K562 (cell line): ENCODE results near the gene RSPH9. TPM values are rescaled to one million over a fixed set of nuclear protein-coding genes. Genes with fewer than 3 reads are reported as not detected.
A peak's percentile ranks its signal among the peaks of the same experiment; 100 is the strongest.

Source experiments
- ATAC-seq: fragments of 200-7000 bp; cut with Tn5 transposase; 3 replicates; pipeline ENCODE4 v1.9.1; 2020; ENCODE audit warnings: moderate library complexity
- BruUV-seq: library from RNA; stranded (reverse); fragments of 400-500 nt; replicated peaks from 2 replicates; lab custom pipeline; 2021; lab: Mats Ljungman, UMichigan
- CTCF ChIA-PET: fragments of 300-600 bp; formaldehyde crosslinking; extraction: SDS; loops from one replicate; lab custom pipeline; 2021; ENCODE audit warnings: low intra/inter-chr PET ratio; lab: Yijun Ruan, JAX
- POLR2A ChIA-PET: fragments of 300-600, 350-650 bp; sonication (Branson Sonifier 250); formaldehyde crosslinking; extraction: SDS; loops from one replicate; lab custom pipeline; 2021; ENCODE audit warnings: antibody characterized with exemption, inconsistent platforms; lab: Yijun Ruan, JAX
- DNase-seq, 4 experiments: peaks; one replicate each; pipeline versions ENCODE4 v3.0.0 to v3.0.0-alpha.2; 2011 to 2018; ENCODE audit warnings: low spot score in 3 of 4, mixed read lengths in 3 of 4; ENCODE audit errors: extremely low read depth in 1 of 4
- FAIRE-seq: peaks from 2 replicates; lab custom pipeline; 2011; peaks lifted over from hg19 to GRCh38; lab: Jason Lieb, UNC
- H2AFZ ChIP-seq: 2 replicates; pipeline ENCODE4 v1.6.0; 2011; ENCODE audit warnings: low read depth, low read length, control low read depth, inconsistent platforms
- H3K27ac ChIP-seq: fragments of 200-600 bp; 3 replicates; pipeline ENCODE4 v1.8.0; 2011; ENCODE audit warnings: low read depth, mild to moderate bottlenecking, control low read depth, inconsistent platforms, low read length, moderate library complexity, mixed read lengths; ENCODE audit errors: extremely low read depth
- H3K27me3 ChIP-seq, 2 experiments: fragments of 300-600 bp in 1 of 2; 2 replicates in 1 of 2; 3 replicates in 1 of 2; pipeline versions ENCODE4 v1.6.0 to v1.8.0; 2011; ENCODE audit warnings: inconsistent platforms in 2 of 2, low read length in 2 of 2, mild to moderate bottlenecking in 1 of 2, mixed read lengths in 1 of 2, moderate library complexity in 1 of 2; ENCODE audit not compliant: control insufficient read depth in 2 of 2, insufficient read depth in 2 of 2
- H3K36me3 ChIP-seq: fragments of 300-600 bp; 3 replicates; pipeline ENCODE4 v1.8.0; 2011; ENCODE audit warnings: mild to moderate bottlenecking, low read length, inconsistent platforms; ENCODE audit not compliant: control insufficient read depth, insufficient read depth
- H3K4me1 ChIP-seq, 2 experiments: fragments of 200-600 bp in 1 of 2; replicated peaks in 1 of 2; 2 replicates in 1 of 2; 3 replicates in 1 of 2; pipeline versions ENCODE4 v1.5.1 to v1.8.0; 2011; ENCODE audit warnings: inconsistent platforms in 2 of 2, low read length in 2 of 2, mild to moderate bottlenecking in 1 of 2, mixed read lengths in 1 of 2, moderate library complexity in 1 of 2; ENCODE audit not compliant: control insufficient read depth in 2 of 2, insufficient read depth in 2 of 2
- H3K4me2 ChIP-seq: 2 replicates; pipeline ENCODE4 v1.6.1; 2011; ENCODE audit warnings: low read length, control low read depth, inconsistent platforms, mixed read lengths; ENCODE audit not compliant: insufficient read depth
- H3K4me3 ChIP-seq: fragments of 200-600 bp; sonication (generic), shearing (Covaris generic); 2 replicates; pipeline ENCODE4 v1.5.1; 2016; ENCODE audit warnings: control low read depth, inconsistent platforms
- H3K79me2 ChIP-seq: fragments of 200-600 bp; 3 replicates; pipeline ENCODE4 v1.8.0; 2011; ENCODE audit warnings: low read length, inconsistent platforms; ENCODE audit not compliant: control insufficient read depth, insufficient read depth
- H3K9ac ChIP-seq, 2 experiments: 2 replicates each; pipeline versions ENCODE4 v1.6.0 to v1.6.1; 2011; ENCODE audit warnings: low read depth in 2 of 2, low read length in 2 of 2, control low read depth in 1 of 2, inconsistent platforms in 1 of 2, mild to moderate bottlenecking in 1 of 2, mixed read lengths in 1 of 2; ENCODE audit not compliant: insufficient read depth in 1 of 2
- H3K9me1 ChIP-seq: one replicate; pipeline ENCODE4 v1.6.0; 2011; ENCODE audit warnings: inconsistent platforms, mild to moderate bottlenecking, low read length, moderate library complexity; ENCODE audit not compliant: control insufficient read depth, insufficient read depth
- H3K9me3 ChIP-seq: replicated peaks from 2 replicates; pipeline ENCODE4 v1.5.1; 2011; ENCODE audit warnings: low read depth, low read length, inconsistent platforms; ENCODE audit not compliant: control insufficient read depth, insufficient read depth
- H4K20me1 ChIP-seq: replicated peaks from 2 replicates; pipeline ENCODE4 v1.6.1; 2011; ENCODE audit warnings: low read length, inconsistent platforms, mixed read lengths; ENCODE audit not compliant: control insufficient read depth, insufficient read depth
- LCOR ChIP-seq: sonication (generic); formaldehyde crosslinking; IDR thresholded peaks from 2 replicates; pipeline ENCODE4 v1.8.0; 2022; ENCODE audit warnings: mild to moderate bottlenecking, missing genetic modification reagents
- MAZ ChIP-seq, 2 experiments: fragments of 450-650 bp in 1 of 2; sonication (generic) in 1 of 2; formaldehyde crosslinking; IDR thresholded peaks in 1 of 2; conservative IDR thresholded peaks in 1 of 2; 2 replicates each; pipeline versions ENCODE4 v1.4.0 to v1.5.0; 2020; ENCODE audit warnings: mild to moderate bottlenecking in 1 of 2, missing genetic modification reagents in 1 of 2
- MXI1 ChIP-seq: IDR thresholded peaks from 2 replicates; pipeline ENCODE4 v1.6.1; 2011; ENCODE audit warnings: low read depth, mild to moderate bottlenecking, improper control_type of control experiment, low read length
- PHF8 ChIP-seq: fragments of 200-600 bp; sonication (generic); IDR thresholded peaks from 2 replicates; pipeline ENCODE4 v1.6.1; 2012; ENCODE audit warnings: mixed run types, mild to moderate bottlenecking, inconsistent platforms, low read length, moderate library complexity, borderline replicate concordance
- RB1 ChIP-seq: fragments of 450-650 bp; IDR thresholded peaks from 2 replicates; pipeline ENCODE4 v1.6.1; 2017; ENCODE audit warnings: low read depth, mild to moderate bottlenecking
- ZNF143 ChIP-seq: sonication (generic); formaldehyde crosslinking; IDR thresholded peaks from 2 replicates; pipeline ENCODE4 v1.9.0; 2022; ENCODE audit warnings: mild to moderate bottlenecking, missing genetic modification reagents
- ZNF354B ChIP-seq: fragments of 250-450 bp; sonication (Bioruptor Pico); IDR thresholded peaks from 2 replicates; pipeline ENCODE4 v1.4.0; 2020
- ZNF589 ChIP-seq: fragments of 200-800 bp; sonication (Bioruptor generic); IDR thresholded peaks from 2 replicates; pipeline ENCODE4 v1.6.1; 2016; ENCODE audit warnings: low read depth, missing genetic modification characterization, missing compliant biosample characterization
- WGBS: fragments of 100-300 bp; shearing (Covaris generic); methylation state at CpG from one replicate; pipeline ENCODE4 v1.1.6; 2016; ENCODE audit warnings: low coverage, mixed read lengths; ENCODE audit not compliant: insufficient coverage; ENCODE audit errors: missing lambda C conversion rate; 5-methylcytosine and 5-hydroxymethylcytosine counted together
- in situ Hi-C: fragments of 300-500 bp; cut with MboI; formaldehyde crosslinking; loops from 4 replicates; pipeline ENCODE4 v1.15.0; 2018; ENCODE audit warnings: inconsistent platforms, mixed read lengths
- intact Hi-C: fragments of 100-400 bp; cut with micrococcal nuclease; formaldehyde crosslinking; loops from 2 replicates; pipeline ENCODE4 v1.14.2; 2022
- polyA plus RNA-seq, 8 experiments: library from polyadenylated mRNA; depleted of rRNA in 4 of 8; stranded (reverse) in 5 of 8; unstranded in 3 of 8; fragments of >200 nt; fragmentation: Nextera tagmentation in 2 of 8; fragmentation: Illumina TruSeq in 1 of 8; extraction: Ambion mirVana in 2 of 8; extraction: Trizol in 1 of 8; gene quantifications; 2 replicates each; pipeline versions ENCODE4 v1.2.1 to v1.2.3, GENCODE V29; 2011 to 2014; ENCODE audit warnings: inconsistent platforms in 1 of 8, missing spikeins in 1 of 8
- total RNA-seq, 7 experiments: library from RNA; depleted of rRNA in 6 of 7; stranded (reverse); fragments of >200 nt in 6 of 7; fragmentation: Illumina TruSeq in 2 of 7; extraction: Trizol in 2 of 7; gene quantifications; 2 replicates each; pipeline versions ENCODE4 v1.2.1 to v1.2.3, GENCODE V29; 2011 to 2021; ENCODE audit warnings: low replicate concordance in 1 of 7
- TF ChIP-seq, protein P1 (sequence below): sonication (generic); formaldehyde crosslinking; IDR thresholded peaks from 2 replicates; pipeline ENCODE4 v1.8.1; 2023; ENCODE audit warnings: mild to moderate bottlenecking, missing genetic modification reagents, moderate library complexity
- TF ChIP-seq, protein P2 (sequence below), 3 experiments: fragments of 200-800 bp in 1 of 3; fragments of 250-450 bp in 1 of 3; fragments of 450-650 bp in 1 of 3; sonication (Bioruptor Pico) in 1 of 3; sonication (Bioruptor generic) in 1 of 3; formaldehyde crosslinking in 1 of 3; IDR thresholded peaks; 2 replicates each; pipeline versions ENCODE4 v1.6.1 to v1.8.0; 2016 to 2022; ENCODE audit warnings: mild to moderate bottlenecking in 2 of 3, missing genetic modification characterization in 2 of 3, missing compliant biosample characterization in 1 of 3, moderate library complexity in 1 of 3
- TF ChIP-seq, protein P3 (sequence below): fragments of 450-650 bp; IDR thresholded peaks from 2 replicates; pipeline ENCODE4 v1.7.1; 2018; ENCODE audit warnings: mild to moderate bottlenecking, low read depth; ENCODE audit not compliant: partially characterized antibody
- TF ChIP-seq, protein P4 (sequence below): fragments of 250-450 bp; sonication (Bioruptor Pico); IDR thresholded peaks from 2 replicates; pipeline ENCODE4 v1.4.0; 2020

The RSPH9 gene
- total and polyA plus RNA-seq, 9 of the 15 experiments (the other 6 are each of a cell fraction or from before 2014, with no cell fraction given) = 0.05 to 0.60 (median 0.39) TPM; not detected in 6

DNA sequence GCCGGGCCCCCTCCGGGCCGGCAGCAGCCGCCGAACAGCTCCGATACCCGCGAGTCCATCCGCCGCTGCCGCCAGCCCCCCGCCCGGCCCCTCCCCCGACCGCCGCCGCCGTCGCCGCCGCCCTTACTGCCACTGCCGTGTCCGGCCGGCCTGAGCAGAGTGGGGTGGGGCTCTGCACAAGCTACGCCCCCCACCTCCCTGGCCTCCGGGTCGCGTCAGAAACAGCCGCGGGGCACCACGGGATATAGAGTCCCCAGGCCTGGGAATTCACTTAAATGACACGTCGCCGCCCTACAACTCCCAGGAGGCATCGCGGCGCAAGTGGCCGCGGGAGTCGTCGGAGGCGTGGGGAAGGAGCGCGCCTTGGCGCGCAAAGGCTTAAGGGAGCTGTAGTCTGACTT, 15.7 kb upstream of the RSPH9 start, which contains the start of gene GTPBP2:
TSS of gene GTPBP2 (minus strand) at position 161 of the 401 bp plus-strand sequence. CDS start at position 59, 102 bp downstream.
- intact Hi-C loops = loop anchor here (2.0 to 5.0 kb wide), 3 partner anchors 38 to 498 kb away; partner anchors contain the start of genes MRPL14, POLH, TMEM63B and XPO5
- peak; percentile 93 for FAIRE-seq
- peak; percentile 95 to 100 (median 96) for DNase-seq
- peak; percentile 94 for TF ChIP-seq ZNF143 (CRISPR knock-in tag)
- 0 out of 2 replicates have a peak, but pooled peaks have one; percentile 58 for TF ChIP-seq ZNF589 (CRISPR knock-in tag)
- TF ChIP-seq RB1 = peak; percentile 4; the same call in 1 of the 2 replicates
- TF ChIP-seq MAZ (CRISPR knock-in tag; conservative IDR thresholded peaks at IDR 0.05 in 1 of 2, IDR thresholded peaks at IDR 0.05 in 1 of 2) = peak in 1 of 2 experiments; percentile 78; a peak in 2 of 4 replicates
- TF ChIP-seq, protein P1, sequence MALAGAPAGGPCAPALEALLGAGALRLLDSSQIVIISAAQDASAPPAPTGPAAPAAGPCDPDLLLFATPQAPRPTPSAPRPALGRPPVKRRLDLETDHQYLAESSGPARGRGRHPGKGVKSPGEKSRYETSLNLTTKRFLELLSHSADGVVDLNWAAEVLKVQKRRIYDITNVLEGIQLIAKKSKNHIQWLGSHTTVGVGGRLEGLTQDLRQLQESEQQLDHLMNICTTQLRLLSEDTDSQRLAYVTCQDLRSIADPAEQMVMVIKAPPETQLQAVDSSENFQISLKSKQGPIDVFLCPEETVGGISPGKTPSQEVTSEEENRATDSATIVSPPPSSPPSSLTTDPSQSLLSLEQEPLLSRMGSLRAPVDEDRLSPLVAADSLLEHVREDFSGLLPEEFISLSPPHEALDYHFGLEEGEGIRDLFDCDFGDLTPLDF (CRISPR knock-in tag) = peak; percentile 91; the same call in 1 of the 2 replicates
- TF ChIP-seq, protein P2, sequence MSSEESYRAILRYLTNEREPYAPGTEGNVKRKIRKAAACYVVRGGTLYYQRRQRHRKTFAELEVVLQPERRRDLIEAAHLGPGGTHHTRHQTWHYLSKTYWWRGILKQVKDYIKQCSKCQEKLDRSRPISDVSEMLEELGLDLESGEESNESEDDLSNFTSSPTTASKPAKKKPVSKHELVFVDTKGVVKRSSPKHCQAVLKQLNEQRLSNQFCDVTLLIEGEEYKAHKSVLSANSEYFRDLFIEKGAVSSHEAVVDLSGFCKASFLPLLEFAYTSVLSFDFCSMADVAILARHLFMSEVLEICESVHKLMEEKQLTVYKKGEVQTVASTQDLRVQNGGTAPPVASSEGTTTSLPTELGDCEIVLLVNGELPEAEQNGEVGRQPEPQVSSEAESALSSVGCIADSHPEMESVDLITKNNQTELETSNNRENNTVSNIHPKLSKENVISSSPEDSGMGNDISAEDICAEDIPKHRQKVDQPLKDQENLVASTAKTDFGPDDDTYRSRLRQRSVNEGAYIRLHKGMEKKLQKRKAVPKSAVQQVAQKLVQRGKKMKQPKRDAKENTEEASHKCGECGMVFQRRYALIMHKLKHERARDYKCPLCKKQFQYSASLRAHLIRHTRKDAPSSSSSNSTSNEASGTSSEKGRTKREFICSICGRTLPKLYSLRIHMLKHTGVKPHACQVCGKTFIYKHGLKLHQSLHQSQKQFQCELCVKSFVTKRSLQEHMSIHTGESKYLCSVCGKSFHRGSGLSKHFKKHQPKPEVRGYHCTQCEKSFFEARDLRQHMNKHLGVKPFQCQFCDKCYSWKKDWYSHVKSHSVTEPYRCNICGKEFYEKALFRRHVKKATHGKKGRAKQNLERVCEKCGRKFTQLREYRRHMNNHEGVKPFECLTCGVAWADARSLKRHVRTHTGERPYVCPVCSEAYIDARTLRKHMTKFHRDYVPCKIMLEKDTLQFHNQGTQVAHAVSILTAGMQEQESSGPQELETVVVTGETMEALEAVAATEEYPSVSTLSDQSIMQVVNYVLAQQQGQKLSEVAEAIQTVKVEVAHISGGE (CRISPR knock-in tag; IDR thresholded peaks at IDR 0.05) = peak in 1 of 3 experiments; percentile 89; a peak in 2 of 6 replicates
- TF ChIP-seq, protein P3, sequence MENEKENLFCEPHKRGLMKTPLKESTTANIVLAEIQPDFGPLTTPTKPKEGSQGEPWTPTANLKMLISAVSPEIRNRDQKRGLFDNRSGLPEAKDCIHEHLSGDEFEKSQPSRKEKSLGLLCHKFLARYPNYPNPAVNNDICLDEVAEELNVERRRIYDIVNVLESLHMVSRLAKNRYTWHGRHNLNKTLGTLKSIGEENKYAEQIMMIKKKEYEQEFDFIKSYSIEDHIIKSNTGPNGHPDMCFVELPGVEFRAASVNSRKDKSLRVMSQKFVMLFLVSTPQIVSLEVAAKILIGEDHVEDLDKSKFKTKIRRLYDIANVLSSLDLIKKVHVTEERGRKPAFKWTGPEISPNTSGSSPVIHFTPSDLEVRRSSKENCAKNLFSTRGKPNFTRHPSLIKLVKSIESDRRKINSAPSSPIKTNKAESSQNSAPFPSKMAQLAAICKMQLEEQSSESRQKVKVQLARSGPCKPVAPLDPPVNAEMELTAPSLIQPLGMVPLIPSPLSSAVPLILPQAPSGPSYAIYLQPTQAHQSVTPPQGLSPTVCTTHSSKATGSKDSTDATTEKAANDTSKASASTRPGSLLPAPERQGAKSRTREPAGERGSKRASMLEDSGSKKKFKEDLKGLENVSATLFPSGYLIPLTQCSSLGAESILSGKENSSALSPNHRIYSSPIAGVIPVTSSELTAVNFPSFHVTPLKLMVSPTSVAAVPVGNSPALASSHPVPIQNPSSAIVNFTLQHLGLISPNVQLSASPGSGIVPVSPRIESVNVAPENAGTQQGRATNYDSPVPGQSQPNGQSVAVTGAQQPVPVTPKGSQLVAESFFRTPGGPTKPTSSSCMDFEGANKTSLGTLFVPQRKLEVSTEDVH = peak; percentile 82
- TF ChIP-seq ZNF354B = no peak
- 0 out of 2 replicates have a peak, but pooled peaks have one; percentile 1 for TF ChIP-seq LCOR (CRISPR knock-in tag)
- TF ChIP-seq MXI1 = peak; percentile 65
- 0 out of 2 replicates have a peak, but pooled peaks have one; percentile 23 for TF ChIP-seq PHF8
- TF ChIP-seq, protein P4, sequence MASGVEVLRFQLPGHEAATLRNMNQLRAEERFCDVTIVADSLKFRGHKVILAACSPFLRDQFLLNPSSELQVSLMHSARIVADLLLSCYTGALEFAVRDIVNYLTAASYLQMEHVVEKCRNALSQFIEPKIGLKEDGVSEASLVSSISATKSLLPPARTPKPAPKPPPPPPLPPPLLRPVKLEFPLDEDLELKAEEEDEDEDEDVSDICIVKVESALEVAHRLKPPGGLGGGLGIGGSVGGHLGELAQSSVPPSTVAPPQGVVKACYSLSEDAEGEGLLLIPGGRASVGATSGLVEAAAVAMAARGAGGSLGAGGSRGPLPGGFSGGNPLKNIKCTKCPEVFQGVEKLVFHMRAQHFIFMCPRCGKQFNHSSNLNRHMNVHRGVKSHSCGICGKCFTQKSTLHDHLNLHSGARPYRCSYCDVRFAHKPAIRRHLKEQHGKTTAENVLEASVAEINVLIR = peak; percentile 88

More for the DNA sequence above, 15.7 kb upstream of the RSPH9 start, which contains the start of gene GTPBP2:
- Histone ChIP-seq H3K4me3 (peak within 1 kb of the TSS; percentile 58), H3K27ac (peak within 1 kb of the TSS; percentile 99), H3K4me1 (peaks cover 39 to 57% of the 10 kb centered on the region in 2 experiments), H3K9me3 (no peaks in the 10 kb centered on the region), H3K36me3 (peaks cover 35% of the 10 kb centered on the region), H3K9me1 (peaks cover 9% of the 10 kb centered on the region), H3K9ac (peak within 1 kb of the TSS; percentile 95 to 99), H2AFZ (peak within 1 kb of the TSS; percentile 62), H3K27me3 (no peaks in the 10 kb centered on the region; a peak in 1 of 5 replicates), H3K4me2 (peak within 1 kb of the TSS; percentile 99), H3K79me2 (peaks cover 59% of the 10 kb centered on the region), H4K20me1 (no peaks in the 10 kb centered on the region)
- WGBS = under 1% methylated on average over 29 of the region's 46 CpGs
- BruUV-seq = no TSS peak
- peak; percentile 79 for ATAC-seq
- in situ Hi-C loops = no loop called here
- POLR2A ChIA-PET = interaction anchor here (0.6 to 11.8 kb wide), 62 partner anchors 8 to 1682 kb away, joined by 3 to 206 read pairs (median 4); partner anchors contain the start of genes CNPY3, HSP90AB1, POLH and POLR1C
- CTCF ChIA-PET = no interaction called here
